ENCODE measurements around the gene TSKS.

The TSKS gene, protein sequence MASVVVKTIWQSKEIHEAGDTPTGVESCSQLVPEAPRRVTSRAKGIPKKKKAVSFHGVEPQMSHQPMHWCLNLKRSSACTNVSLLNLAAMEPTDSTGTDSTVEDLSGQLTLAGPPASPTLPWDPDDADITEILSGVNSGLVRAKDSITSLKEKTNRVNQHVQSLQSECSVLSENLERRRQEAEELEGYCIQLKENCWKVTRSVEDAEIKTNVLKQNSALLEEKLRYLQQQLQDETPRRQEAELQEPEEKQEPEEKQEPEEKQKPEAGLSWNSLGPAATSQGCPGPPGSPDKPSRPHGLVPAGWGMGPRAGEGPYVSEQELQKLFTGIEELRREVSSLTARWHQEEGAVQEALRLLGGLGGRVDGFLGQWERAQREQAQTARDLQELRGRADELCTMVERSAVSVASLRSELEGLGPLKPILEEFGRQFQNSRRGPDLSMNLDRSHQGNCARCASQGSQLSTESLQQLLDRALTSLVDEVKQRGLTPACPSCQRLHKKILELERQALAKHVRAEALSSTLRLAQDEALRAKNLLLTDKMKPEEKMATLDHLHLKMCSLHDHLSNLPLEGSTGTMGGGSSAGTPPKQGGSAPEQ

GRCh38 chr19:49763230-49763629 is at the start of gene TSKS:
Gene TSKS, minus strand, starts transcription at chr19:49763306. Its CDS starts 59 bp downstream, at chr19:49763247.
- TF ChIP-seq CTCF (IDR thresholded peaks at IDR 0.05), result no peak

DNA sequence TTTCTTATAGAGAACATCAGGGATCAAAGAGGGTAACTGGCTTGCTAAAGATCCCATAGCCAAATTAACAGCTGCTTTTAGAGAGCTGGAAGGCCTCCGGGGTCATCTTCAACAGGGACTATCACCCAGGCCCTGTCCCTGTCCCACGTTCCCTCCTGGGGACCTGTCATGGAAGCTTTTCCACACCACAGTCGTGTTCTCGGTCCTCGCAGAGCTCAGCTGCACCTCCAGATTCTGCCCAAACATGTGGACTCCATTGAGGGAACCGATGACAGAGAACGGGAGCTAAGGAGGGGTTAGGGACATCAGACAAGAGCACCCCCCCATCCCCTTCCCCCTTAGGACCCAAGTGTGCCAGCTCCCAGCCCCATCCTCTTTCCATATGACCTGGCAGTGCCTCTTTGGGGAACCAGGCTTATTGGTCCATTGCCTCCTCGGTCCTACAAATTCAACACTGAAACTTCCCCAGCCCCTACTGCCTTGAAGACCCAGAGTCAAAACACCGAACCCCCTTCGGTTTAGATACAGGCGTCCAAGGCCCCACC is 49.4 kb upstream of the TSKS start:
- no peak for TF ChIP-seq CTCF (IDR thresholded peaks at IDR 0.05)

DNA sequence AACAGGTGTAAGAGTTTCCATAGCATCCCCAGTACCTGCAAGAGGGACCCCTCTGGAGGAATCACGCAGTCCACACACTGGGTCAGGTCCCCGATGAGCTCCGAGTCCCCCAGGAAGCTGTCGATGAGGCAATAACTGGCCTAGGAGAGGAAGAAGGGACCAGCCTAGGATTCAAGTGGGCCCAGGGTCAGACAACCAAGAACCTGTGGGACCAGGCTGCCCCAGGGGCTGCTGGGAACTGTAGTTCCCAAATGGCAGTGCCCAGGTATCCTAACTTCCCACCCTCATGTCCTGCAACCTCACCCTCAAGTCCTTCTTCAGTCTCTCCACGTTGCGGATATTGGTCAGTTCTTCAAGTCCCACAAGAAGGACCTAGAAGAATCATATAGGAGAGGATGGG is 48.2 kb upstream of the TSKS start:
- no peak for TF ChIP-seq CTCF (IDR thresholded peaks at IDR 0.05)

GRCh38 chr19:49809941-49810389 is 46.9 kb upstream of the TSKS start:
- no peak for TF ChIP-seq CTCF (IDR thresholded peaks at IDR 0.05)

DNA sequence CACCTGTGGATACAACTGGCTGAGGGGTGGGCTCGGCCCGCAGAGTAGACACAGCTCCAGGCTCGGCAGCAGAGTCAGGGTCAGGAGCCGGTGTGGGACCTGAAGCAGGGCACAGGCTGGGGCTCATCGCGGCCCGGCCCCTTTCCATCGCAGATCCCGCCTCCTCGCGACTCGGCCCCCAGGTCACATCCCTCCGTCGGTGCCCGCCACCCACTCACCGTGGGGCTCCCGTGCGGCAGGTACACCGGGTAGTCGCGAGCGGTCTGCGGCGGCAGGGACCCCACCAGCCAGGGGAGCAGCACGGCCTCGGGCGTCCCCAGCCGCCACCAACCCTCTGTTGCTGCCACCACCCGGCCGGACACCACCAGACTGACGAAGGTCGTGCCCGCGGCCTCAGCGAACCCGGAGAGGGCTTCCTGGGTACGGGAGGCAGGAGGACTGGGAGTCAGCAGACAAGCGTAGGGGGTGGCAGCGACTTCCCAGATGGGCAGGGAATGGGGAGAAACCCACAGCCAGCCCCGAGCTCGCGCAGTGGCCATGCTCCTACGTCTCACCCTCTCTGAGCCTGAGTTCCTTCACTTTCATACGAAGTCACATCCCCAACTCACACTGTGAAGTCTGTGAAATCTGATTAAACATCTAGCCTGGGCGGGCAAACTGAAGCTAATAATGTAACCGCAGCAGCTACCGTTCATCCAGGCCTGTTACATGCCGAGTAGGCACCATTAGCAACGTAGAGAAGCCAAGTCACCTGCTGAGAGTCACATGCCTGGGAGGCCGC is 46.2 kb upstream of the TSKS start:
- TF ChIP-seq CTCF (IDR thresholded peaks at IDR 0.05), result no peak

DNA sequence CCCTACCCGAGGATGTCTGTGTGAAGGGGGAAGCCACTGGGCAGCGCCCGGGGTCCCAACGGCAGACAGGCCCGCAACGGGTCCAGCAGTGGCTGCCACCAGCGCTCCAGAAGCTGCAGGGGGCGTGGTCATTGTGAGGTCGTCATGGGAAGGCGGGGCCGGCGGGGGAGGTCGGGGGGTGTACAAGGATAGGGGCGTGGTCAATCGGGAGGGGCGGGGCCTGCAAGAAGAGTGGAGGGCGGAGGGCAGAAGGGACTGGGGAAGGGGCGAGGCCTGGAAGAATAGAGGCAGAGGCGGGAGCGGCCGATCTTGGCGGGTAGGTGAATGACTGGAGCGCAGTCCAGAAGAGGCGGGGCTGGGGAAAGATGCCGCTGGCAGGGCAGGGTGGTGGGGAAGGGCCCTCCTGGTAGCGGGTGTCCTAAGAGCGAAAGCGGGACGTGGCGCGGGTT is 45.6 kb upstream of the TSKS start:
- no peak for TF ChIP-seq CTCF (IDR thresholded peaks at IDR 0.05)
